HCT116 (cell line): Measurements from ENCODE around the gene CECR2. TPM values are rescaled to one million over a fixed set of nuclear protein-coding genes. Genes with fewer than 3 reads are reported as not detected.

Source experiments
- ATAC-seq: fragments of 200-7000 bp; cut with Tn5 transposase; 2 replicates; pipeline ENCODE4 v1.9.1; 2020; ENCODE audit warnings: mild to moderate bottlenecking, moderate library complexity
- BruUV-seq: library from RNA; stranded (reverse); fragments of 400-500 nt; replicated peaks from 2 replicates; lab custom pipeline; 2021; lab: Mats Ljungman, UMichigan
- CTCF ChIA-PET: fragments of 300-600 bp; sonication (Branson Sonifier 250); formaldehyde crosslinking; loops from one replicate; lab custom pipeline; 2021; ENCODE audit warnings: antibody characterized with exemption; lab: Charles Lee
- POLR2A ChIA-PET: fragments of 300-600, 350-600 bp; sonication (Branson Sonifier 250); formaldehyde crosslinking; loops from one replicate; lab custom pipeline; 2021; ENCODE audit warnings: antibody characterized with exemption; lab: Charles Lee
- RAD21 ChIA-PET, 2 experiments: fragments of 300-600 bp; sonication (Branson Sonifier 250); formaldehyde crosslinking; loops; one replicate each; lab custom pipeline; 2023; ENCODE audit warnings: low total read pairs in 2 of 2; ENCODE audit not compliant: uncharacterized antibody in 2 of 2, unreplicated experiment in 2 of 2, low non-redundant PET in 1 of 2; lab: Charles Lee
- DNase-seq: peaks from one replicate; pipeline ENCODE4 v3.0.0-alpha.2; 2010; ENCODE audit warnings: low read depth, low spot score
- H2AFZ ChIP-seq: fragments of 200-600 bp; shearing (Covaris generic), sonication (generic); 2 replicates; pipeline ENCODE4 v1.6.1; 2017; ENCODE audit warnings: low read depth, mixed run types, mixed read lengths, antibody characterized with exemption, low read length; ENCODE audit not compliant: poor library complexity, severe bottlenecking
- H3K27ac ChIP-seq: 2 replicates; pipeline ENCODE4 v1.5.1; 2012; ENCODE audit warnings: low read depth, low read length
- H3K27me3 ChIP-seq: fragments of 200-600 bp; sonication (generic); 2 replicates; pipeline ENCODE4 v1.6.1; 2016; ENCODE audit warnings: mixed run types, low read length, mixed read lengths; ENCODE audit not compliant: insufficient read depth
- H3K36me3 ChIP-seq, 2 experiments: fragments of 200-500 bp in 1 of 2; fragments of 200-600 bp in 1 of 2; sonication (Bioruptor generic) in 1 of 2; sonication (generic) in 1 of 2; 2 replicates each; pipeline versions ENCODE4 v1.5.1 to v1.6.1; 2014 to 2016; ENCODE audit warnings: low read length in 2 of 2, inconsistent platforms in 1 of 2, mixed read lengths in 1 of 2, mixed run types in 1 of 2; ENCODE audit not compliant: insufficient read depth in 2 of 2, control insufficient read depth in 1 of 2
- H3K4me1 ChIP-seq, 2 experiments: fragments of 200-600 bp in 1 of 2; sonication (generic) in 1 of 2; 2 replicates each; pipeline versions ENCODE4 v1.5.1 to v1.6.1; 2012 to 2017; ENCODE audit warnings: low read length in 2 of 2, inconsistent platforms in 1 of 2, mild to moderate bottlenecking in 1 of 2, mixed read lengths in 1 of 2, mixed run types in 1 of 2, moderate library complexity in 1 of 2; ENCODE audit not compliant: insufficient read depth in 2 of 2, control insufficient read depth in 1 of 2
- H3K4me2 ChIP-seq: fragments of 200-600 bp; sonication (generic); 2 replicates; pipeline ENCODE4 v1.6.1; 2017; ENCODE audit warnings: mixed run types, low read length, mixed read lengths
- H3K4me3 ChIP-seq, 2 experiments: fragments of 200-600 bp in 1 of 2; sonication (generic) in 1 of 2; replicated peaks in 1 of 2; 2 replicates each; pipeline ENCODE4 v1.5.1; 2011 to 2016; ENCODE audit warnings: low read length in 2 of 2, control low read depth in 1 of 2, low read depth in 1 of 2, mild to moderate bottlenecking in 1 of 2, mixed read lengths in 1 of 2, mixed run types in 1 of 2
- H3K79me2 ChIP-seq: fragments of 200-600 bp; sonication (generic); 2 replicates; pipeline ENCODE4 v1.6.1; 2017; ENCODE audit warnings: mild to moderate bottlenecking, mixed run types, low read length, moderate library complexity, mixed read lengths; ENCODE audit not compliant: insufficient read depth
- H3K9ac ChIP-seq: fragments of 200-600 bp; sonication (generic); 2 replicates; pipeline ENCODE4 v1.6.1; 2016; ENCODE audit warnings: low read length, mixed read lengths
- H3K9me2 ChIP-seq: fragments of 200-600 bp; sonication (generic), shearing (Covaris generic); 2 replicates; pipeline ENCODE4 v1.6.1; 2017; ENCODE audit warnings: mixed run types, mild to moderate bottlenecking, moderate library complexity; ENCODE audit not compliant: insufficient read depth
- H3K9me3 ChIP-seq, 2 experiments: fragments of 200-500 bp in 1 of 2; fragments of 200-600 bp in 1 of 2; sonication (Bioruptor generic) in 1 of 2; sonication (generic) in 1 of 2; 2 replicates each; pipeline ENCODE4 v1.6.1; 2014 to 2017; ENCODE audit warnings: low read length in 2 of 2, mixed read lengths in 2 of 2, inconsistent platforms in 1 of 2, low read depth in 1 of 2, mild to moderate bottlenecking in 1 of 2, mixed run types in 1 of 2, moderate library complexity in 1 of 2; ENCODE audit not compliant: control insufficient read depth in 1 of 2, insufficient read depth in 1 of 2
- H4K20me1 ChIP-seq: fragments of 200-600 bp; sonication (generic), shearing (Covaris generic); 2 replicates; pipeline ENCODE4 v1.6.1; 2017; ENCODE audit warnings: mixed run types, mild to moderate bottlenecking, moderate library complexity; ENCODE audit not compliant: insufficient read depth
- EZH2 ChIP-seq: fragments of 200-600 bp; sonication (generic); IDR thresholded peaks from 2 replicates; pipeline ENCODE4 v1.6.1; 2017; ENCODE audit warnings: antibody characterized with exemption, mixed run types
- EZH2phosphoT487 ChIP-seq: fragments of 200-600 bp; IDR thresholded peaks from 2 replicates; pipeline ENCODE4 v1.6.1; 2018; ENCODE audit warnings: antibody characterized with exemption, borderline replicate concordance
- FOSL1 ChIP-seq: IDR thresholded peaks from 2 replicates; pipeline ENCODE4 v1.6.1; 2012; ENCODE audit warnings: low read depth
- JUND ChIP-seq: IDR thresholded peaks from 2 replicates; pipeline ENCODE4 v1.6.1; 2012
- MAX ChIP-seq: IDR thresholded peaks from 2 replicates; pipeline ENCODE4 v1.6.1; 2012
- POLR2A ChIP-seq: IDR thresholded peaks from 2 replicates; pipeline ENCODE4 v1.7.0; 2011; ENCODE audit warnings: borderline replicate concordance; ENCODE audit not compliant: insufficient read depth, insufficient read length; ENCODE audit errors: extremely low read depth
- RAD21 ChIP-seq: IDR thresholded peaks from 2 replicates; pipeline ENCODE4 v1.6.1; 2012; ENCODE audit warnings: low read depth, mild to moderate bottlenecking
- REST ChIP-seq: IDR thresholded peaks from 2 replicates; pipeline ENCODE4 v1.6.1; 2012; ENCODE audit warnings: low read depth
- SIN3A ChIP-seq: IDR thresholded peaks from 2 replicates; pipeline ENCODE4 v1.6.1; 2012; ENCODE audit warnings: low read depth
- TCF7L2 ChIP-seq: IDR thresholded peaks from 2 replicates; pipeline ENCODE4 v1.7.0; 2011; ENCODE audit warnings: borderline replicate concordance, inconsistent platforms; ENCODE audit not compliant: insufficient read depth, insufficient read length; ENCODE audit errors: extremely low read depth
- YY1 ChIP-seq: IDR thresholded peaks from 2 replicates; pipeline ENCODE4 v1.6.1; 2011; ENCODE audit warnings: low read length, low read depth, moderate library complexity, mild to moderate bottlenecking; ENCODE audit not compliant: insufficient replicate concordance; ENCODE audit errors: extremely low read depth
- ZNF274 ChIP-seq: fragments of 200-500 bp; sonication (Bioruptor generic); IDR thresholded peaks from 2 replicates; pipeline ENCODE4 v1.6.1; 2014; ENCODE audit warnings: mild to moderate bottlenecking, low read depth, low read length, inconsistent platforms
- intact Hi-C: fragments of 100-400 bp; cut with micrococcal nuclease; formaldehyde crosslinking; loops from 2 replicates; pipeline ENCODE4 v1.10.0; 2022
- total RNA-seq: library from RNA; stranded (reverse); gene quantifications from one replicate; pipeline ENCODE4 v1.2.1, GENCODE V29; 2021; ENCODE audit not compliant: unreplicated experiment

CECR2 gene
- total RNA-seq, 1 experiment from 2014 or later: 6.0 TPM

- H3K9ac ChIP-seq: no peak overlapping the region
- RAD21 ChIA-PET: no interaction called here
- H3K4me1 ChIP-seq: peaks cover 0 to 5% of the 10 kb centered on the region in 2 experiments; a peak in 1 of 4 replicates
- CTCF ChIA-PET: no interaction called here
- no TSS peak for BruUV-seq
- H3K79me2 ChIP-seq: no peaks in the 10 kb centered on the region
- no peaks in the 10 kb centered on the region for H3K9me3 ChIP-seq
- H3K4me3 ChIP-seq: no peak overlapping the region
- POLR2A ChIA-PET: no interaction called here
- no peak for TF ChIP-seq POLR2A
- no peak for TF ChIP-seq ZNF274
- TF ChIP-seq MAX: no peak
- TF ChIP-seq TCF7L2: no peak
- no peak for TF ChIP-seq FOSL1
- TF ChIP-seq YY1: no peak
- TF ChIP-seq EZH2phosphoT487: no peak
- TF ChIP-seq REST: no peak
- no peak for TF ChIP-seq JUND
- no peak for TF ChIP-seq RAD21
- no peak for TF ChIP-seq SIN3A
- TF ChIP-seq EZH2: no peak
- TF ChIP-seq, all 23 proteins: peak for 0
- Histone ChIP-seq H4K20me1 (no peaks in the 10 kb centered on the region), H3K4me2 (no peak overlapping the region), H3K36me3 (no peaks in the 10 kb centered on the region), H3K27me3 (no peaks in the 10 kb centered on the region), H3K27ac (no peak overlapping the region), H3K9me2 (no peaks in the 10 kb centered on the region), H2AFZ (no peak overlapping the region)
- ATAC-seq (no peak), DNase-seq (no peak)
- intact Hi-C loops: no loop called here
Observed at GRCh38 chr22:17576470-17576869, 207.2 kb downstream of the CECR2 start.
